ENCODE results near the gene ARMH3.

ARMH3 gene

GRCh38 chr10:101959346-101959916 lies 96.5 kb downstream of the ARMH3 start:
- H3K4me3 Mint-ChIP-seq, result no peak overlapping the region
- H3K9me3 Mint-ChIP-seq, result no peaks in the 10 kb centered on the region
- no peaks in the 10 kb centered on the region for H3K27me3 Mint-ChIP-seq (ENCODE audit: low read depth)
- H3K4me1 Mint-ChIP-seq (ENCODE audit: low read depth), result no peaks in the 10 kb centered on the region
- no peak overlapping the region for H3K27ac Mint-ChIP-seq
- peaks cover 20% of the 10 kb centered on the region for H3K36me3 Mint-ChIP-seq (ENCODE audit: low read depth)
- DNase-seq (ENCODE audit: low spot score), result no peak

- DNase-seq (ENCODE audit: low spot score), result no peak
- Mint-ChIP-seq H3K4me3 (no peak overlapping the region), H3K36me3 (ENCODE audit: low read depth) (peaks cover 26% of the 10 kb centered on the region), H3K27ac (no peak overlapping the region), H3K9me3 (no peaks in the 10 kb centered on the region), H3K4me1 (ENCODE audit: low read depth) (no peaks in the 10 kb centered on the region), H3K27me3 (ENCODE audit: low read depth) (no peaks in the 10 kb centered on the region)
Measured at GRCh38 chr10:101958691-101959090, 97.3 kb downstream of the ARMH3 start.

GRCh38 chr10:101956898-101957297 lies 99.1 kb downstream of the ARMH3 start:
- Mint-ChIP-seq H3K9me3 (no peaks in the 10 kb centered on the region), H3K27ac (no peak overlapping the region), H3K27me3 (ENCODE audit: low read depth) (no peaks in the 10 kb centered on the region), H3K4me3 (no peak overlapping the region), H3K36me3 (ENCODE audit: low read depth) (peaks cover 41% of the 10 kb centered on the region), H3K4me1 (ENCODE audit: low read depth) (no peaks in the 10 kb centered on the region)
- DNase-seq (ENCODE audit: low spot score), result no peak

GRCh38 chr10:101956117-101956516 lies 99.9 kb downstream of the ARMH3 start:
- Mint-ChIP-seq H3K27me3 (ENCODE audit: low read depth) (no peaks in the 10 kb centered on the region), H3K9me3 (no peaks in the 10 kb centered on the region), H3K36me3 (ENCODE audit: low read depth) (peaks cover 40% of the 10 kb centered on the region), H3K27ac (no peak overlapping the region), H3K4me3 (no peak overlapping the region), H3K4me1 (ENCODE audit: low read depth) (no peaks in the 10 kb centered on the region)
- DNase-seq (ENCODE audit: low spot score), result no peak

GRCh38 chr10:101952191-101952590 lies 103.8 kb downstream of the ARMH3 start:
- H3K4me3 Mint-ChIP-seq, result no peak overlapping the region

GRCh38 chr10:101950213-101950612 lies 105.8 kb downstream of the ARMH3 start:
- peaks cover 10% of the 10 kb centered on the region for H3K9me3 Mint-ChIP-seq
- peaks cover 55% of the 10 kb centered on the region for H3K36me3 Mint-ChIP-seq (ENCODE audit: low read depth)
- H3K27ac Mint-ChIP-seq, result no peak overlapping the region

More at GRCh38 chr10:101952191-101952590, 103.8 kb downstream of the ARMH3 start:
- peaks cover 59% of the 10 kb centered on the region for H3K36me3 Mint-ChIP-seq (ENCODE audit: low read depth)
- no peak overlapping the region for H3K27ac Mint-ChIP-seq
- no peaks in the 10 kb centered on the region for H3K27me3 Mint-ChIP-seq (ENCODE audit: low read depth)
- no peak for DNase-seq (ENCODE audit: low spot score)
- H3K4me1 Mint-ChIP-seq (ENCODE audit: low read depth), result peaks cover 2% of the 10 kb centered on the region
- peaks cover 10% of the 10 kb centered on the region for H3K9me3 Mint-ChIP-seq

GRCh38 chr10:101941871-101942270 lies 114.1 kb downstream of the ARMH3 start:
- DNase-seq (ENCODE audit: low spot score), result no peak
- Mint-ChIP-seq H3K27me3 (ENCODE audit: low read depth) (no peaks in the 10 kb centered on the region), H3K9me3 (no peaks in the 10 kb centered on the region), H3K4me3 (no peak overlapping the region), H3K27ac (no peak overlapping the region), H3K36me3 (ENCODE audit: low read depth) (peaks cover 21% of the 10 kb centered on the region), H3K4me1 (ENCODE audit: low read depth) (no peaks in the 10 kb centered on the region)

More at GRCh38 chr10:101950213-101950612, 105.8 kb downstream of the ARMH3 start:
- DNase-seq (ENCODE audit: low spot score), result no peak
- H3K27me3 Mint-ChIP-seq (ENCODE audit: low read depth), result no peaks in the 10 kb centered on the region
- peaks cover 2% of the 10 kb centered on the region for H3K4me1 Mint-ChIP-seq (ENCODE audit: low read depth)
- no peak overlapping the region for H3K4me3 Mint-ChIP-seq

GRCh38 chr10:101940916-101941315 lies 115.1 kb downstream of the ARMH3 start:
- Mint-ChIP-seq H3K4me1 (ENCODE audit: low read depth) (no peaks in the 10 kb centered on the region), H3K27ac (no peak overlapping the region), H3K27me3 (ENCODE audit: low read depth) (no peaks in the 10 kb centered on the region), H3K4me3 (no peak overlapping the region), H3K36me3 (ENCODE audit: low read depth) (peaks cover 17% of the 10 kb centered on the region), H3K9me3 (no peaks in the 10 kb centered on the region)
- no peak for DNase-seq (ENCODE audit: low spot score)

- H3K4me1 Mint-ChIP-seq (ENCODE audit: low read depth), result no peaks in the 10 kb centered on the region
- H3K27me3 Mint-ChIP-seq (ENCODE audit: low read depth), result no peaks in the 10 kb centered on the region
- no peaks in the 10 kb centered on the region for H3K9me3 Mint-ChIP-seq
- H3K27ac Mint-ChIP-seq, result no peak overlapping the region
- H3K4me3 Mint-ChIP-seq, result no peak overlapping the region
- peaks cover 17% of the 10 kb centered on the region for H3K36me3 Mint-ChIP-seq (ENCODE audit: low read depth)
- DNase-seq (ENCODE audit: low spot score), result no peak
Measured at GRCh38 chr10:101939729-101940128, 116.2 kb downstream of the ARMH3 start.

GRCh38 chr10:101939008-101939648 lies 116.8 kb downstream of the ARMH3 start:
- no peak overlapping the region for H3K4me3 Mint-ChIP-seq
- H3K36me3 Mint-ChIP-seq (ENCODE audit: low read depth), result peaks cover 17% of the 10 kb centered on the region
- no peak overlapping the region for H3K27ac Mint-ChIP-seq
- no peaks in the 10 kb centered on the region for H3K9me3 Mint-ChIP-seq
- no peak for DNase-seq (ENCODE audit: low spot score)
- H3K27me3 Mint-ChIP-seq (ENCODE audit: low read depth), result no peaks in the 10 kb centered on the region
- no peaks in the 10 kb centered on the region for H3K4me1 Mint-ChIP-seq (ENCODE audit: low read depth)

GRCh38 chr10:101938305-101939007 lies 117.5 kb downstream of the ARMH3 start:
- DNase-seq (ENCODE audit: low spot score), result no peak
- no peaks in the 10 kb centered on the region for H3K9me3 Mint-ChIP-seq
- H3K4me3 Mint-ChIP-seq, result no peak overlapping the region
- H3K27ac Mint-ChIP-seq, result no peak overlapping the region
- peaks cover 20% of the 10 kb centered on the region for H3K36me3 Mint-ChIP-seq (ENCODE audit: low read depth)
- no peaks in the 10 kb centered on the region for H3K4me1 Mint-ChIP-seq (ENCODE audit: low read depth)
- no peaks in the 10 kb centered on the region for H3K27me3 Mint-ChIP-seq (ENCODE audit: low read depth)

- no peaks in the 10 kb centered on the region for H3K4me1 Mint-ChIP-seq (ENCODE audit: low read depth)
- no peaks in the 10 kb centered on the region for H3K27me3 Mint-ChIP-seq (ENCODE audit: low read depth)
- no peak overlapping the region for H3K4me3 Mint-ChIP-seq
- H3K36me3 Mint-ChIP-seq (ENCODE audit: low read depth), result peaks cover 14% of the 10 kb centered on the region
- H3K9me3 Mint-ChIP-seq, result no peaks in the 10 kb centered on the region
- H3K27ac Mint-ChIP-seq, result no peak overlapping the region
- DNase-seq (ENCODE audit: low spot score), result no peak
Measured at GRCh38 chr10:101935431-101935830, 120.5 kb downstream of the ARMH3 start.

GRCh38 chr10:101934686-101935305 lies 121.2 kb downstream of the ARMH3 start:
- Mint-ChIP-seq H3K27ac (no peak overlapping the region), H3K9me3 (no peaks in the 10 kb centered on the region), H3K4me1 (ENCODE audit: low read depth) (no peaks in the 10 kb centered on the region), H3K4me3 (no peak overlapping the region), H3K36me3 (ENCODE audit: low read depth) (peaks cover 11% of the 10 kb centered on the region), H3K27me3 (ENCODE audit: low read depth) (no peaks in the 10 kb centered on the region)
- no peak for DNase-seq (ENCODE audit: low spot score)

GRCh38 chr10:101933976-101934375 lies 122.0 kb downstream of the ARMH3 start:
- Mint-ChIP-seq H3K4me3 (no peak overlapping the region), H3K36me3 (ENCODE audit: low read depth) (peaks cover 8% of the 10 kb centered on the region), H3K27me3 (ENCODE audit: low read depth) (no peaks in the 10 kb centered on the region), H3K27ac (no peak overlapping the region), H3K4me1 (ENCODE audit: low read depth) (no peaks in the 10 kb centered on the region), H3K9me3 (no peaks in the 10 kb centered on the region)
- DNase-seq (ENCODE audit: low spot score), result no peak

Measured in T-helper 2 cell treated with Interferon-gamma antibody and Interleukin-4, amounts not matched to agents 5 μg/mL and 100 μg/mL, for 36 hours (primary cell).